Germinal center (tissue), 1 donor: ENCODE measurements around the gene QSOX2.
A peak's percentile ranks its signal among the peaks of the same experiment; 100 is the strongest.
"Not testable (repeated sequence)": the region's sequence is repeated elsewhere in the genome, so short reads cannot be mapped to it uniquely, and the experiment has no call there.

Source experiments
- DNase-seq: peaks from one replicate; pipeline ENCODE4 v3.0.0; 2012; ENCODE audit warnings: mixed read lengths, low spot score

Gene QSOX2

DNA sequence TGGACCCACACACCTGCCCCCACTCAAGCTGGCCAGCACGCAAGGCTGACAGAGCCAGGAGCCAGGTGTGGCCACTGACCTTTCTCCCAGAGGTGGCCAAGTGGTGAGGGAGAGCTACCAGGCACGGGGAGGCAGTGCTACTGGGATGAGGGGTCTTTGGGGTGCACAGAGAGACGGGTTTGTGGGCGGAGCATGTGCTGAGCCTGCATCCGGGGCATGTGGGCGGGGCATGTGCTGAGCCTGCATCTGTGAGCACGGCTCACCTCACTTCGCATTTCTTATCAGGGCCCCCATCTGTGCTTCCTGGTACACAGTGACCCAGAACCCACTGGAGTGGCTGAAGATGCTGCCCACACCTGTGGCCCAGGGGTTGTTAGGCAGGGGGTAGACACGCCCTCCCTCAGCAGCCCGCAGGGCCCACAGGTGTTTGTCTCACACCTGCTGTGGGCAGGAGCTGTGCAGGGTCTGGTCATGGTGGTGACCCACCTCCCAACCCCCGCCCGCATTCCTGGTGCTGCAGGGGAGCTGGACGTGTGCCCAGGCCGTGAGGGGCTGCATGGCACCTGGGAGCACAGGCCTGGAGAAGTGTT, 36.8 kb upstream of the QSOX2 start:
- DNase-seq = peak; percentile 79

DNA sequence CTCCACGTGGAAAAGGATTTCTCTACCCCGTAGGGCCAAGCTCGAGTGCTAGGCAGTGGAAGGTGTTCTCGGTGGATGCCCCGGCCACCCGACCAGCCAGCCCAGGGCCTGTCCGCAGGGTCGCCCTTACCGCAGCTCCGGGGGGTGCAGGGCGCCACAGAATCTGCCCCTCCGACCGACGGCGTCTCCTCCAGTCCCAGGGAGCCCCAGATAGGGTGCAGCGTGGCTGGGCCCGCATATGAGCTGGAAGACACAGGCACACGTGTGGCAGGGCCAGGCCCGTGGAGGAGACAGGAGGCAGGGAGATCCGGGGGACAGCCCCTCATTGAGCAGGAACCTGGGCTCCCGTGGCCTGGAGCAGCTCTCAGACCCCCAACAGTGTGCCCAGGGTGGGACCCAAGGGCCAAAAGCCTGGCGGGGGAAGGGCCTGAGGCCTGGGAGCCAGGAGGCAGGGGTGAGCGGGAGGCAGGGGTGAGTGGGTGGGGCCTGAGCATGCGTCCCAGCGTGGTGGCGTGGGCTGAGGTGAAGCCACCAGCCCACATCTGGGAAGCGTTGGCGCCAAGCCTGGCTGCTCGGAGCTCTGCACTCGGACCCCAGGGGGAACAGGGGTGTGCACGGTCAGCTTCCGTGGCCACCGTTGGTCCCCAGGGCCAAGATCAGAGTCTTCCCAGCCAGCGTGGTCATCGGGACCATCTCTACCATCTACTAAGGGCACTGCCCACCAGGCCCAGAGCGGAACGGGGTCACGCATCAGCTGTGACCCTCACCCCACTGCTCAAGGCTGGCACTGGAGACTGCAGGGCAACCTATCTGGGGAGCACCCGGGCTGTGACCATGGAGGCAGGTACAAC, 36.0 kb upstream of the QSOX2 start:
- no peak for DNase-seq

GRCh38 chr9:136280535-136281315, 35.1 kb upstream of the QSOX2 start:
- DNase-seq = no peak

DNA sequence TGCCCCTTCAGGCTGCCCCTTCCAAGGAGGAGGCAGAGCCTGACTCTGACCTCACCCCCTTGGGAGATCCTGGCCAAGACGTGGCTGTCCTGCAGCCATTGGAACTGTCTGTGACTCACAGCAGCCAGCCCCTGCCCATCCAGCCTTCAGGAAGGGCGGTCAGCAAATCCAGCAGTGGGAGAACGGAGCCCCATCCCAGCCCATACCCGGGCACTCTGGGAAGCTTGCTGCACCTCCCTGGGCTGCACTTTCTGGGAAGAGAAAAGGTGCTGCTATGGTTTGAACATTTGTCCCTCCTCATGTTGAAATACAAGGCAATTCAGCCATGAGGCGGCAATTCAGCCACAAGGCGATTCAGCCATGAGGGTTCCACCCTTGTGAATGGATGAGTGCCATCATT, 33.9 kb upstream of the QSOX2 start:
- DNase-seq = no peak

DNA sequence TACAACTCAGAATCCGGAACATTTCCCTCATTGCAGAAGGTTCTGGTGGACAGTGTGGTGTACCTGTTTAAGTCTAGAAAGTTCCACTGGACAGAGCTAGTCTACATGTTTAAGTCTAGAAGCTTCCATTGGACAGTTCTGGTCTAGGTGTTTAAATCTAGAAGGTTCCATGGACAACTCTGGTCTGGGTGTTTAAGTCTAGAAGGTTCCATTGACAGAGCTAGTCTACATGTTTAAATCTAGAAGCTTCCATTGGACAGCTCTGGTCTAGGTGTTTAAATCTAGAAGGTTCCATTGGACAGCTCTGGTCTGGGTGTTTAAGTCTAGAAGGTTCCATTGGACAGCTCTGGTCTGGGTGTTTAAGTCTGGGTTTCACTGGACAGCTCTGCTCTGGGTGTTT, 33.3 kb upstream of the QSOX2 start:
- DNase-seq = no peak

DNA sequence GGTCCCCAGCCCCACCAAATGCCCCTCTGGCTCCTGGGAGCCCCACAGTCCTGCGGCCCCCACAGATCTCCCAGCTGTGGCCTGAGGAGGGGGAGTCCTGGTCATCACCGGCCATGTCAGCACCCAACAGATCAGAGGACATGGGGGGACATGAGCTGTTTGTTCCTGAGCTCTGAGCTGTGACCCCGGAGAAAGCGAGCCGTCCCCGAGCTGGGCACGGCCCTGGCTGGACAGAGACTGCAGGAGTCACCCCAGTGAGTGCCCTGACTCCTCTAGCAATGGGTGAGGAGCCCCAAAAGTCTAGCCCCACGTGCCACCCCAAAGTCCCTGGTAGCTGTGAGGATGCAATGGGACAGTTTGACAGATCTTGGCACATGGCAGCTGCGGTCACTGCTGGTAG, 32.6 kb upstream of the QSOX2 start:
- no peak for DNase-seq

GRCh38 chr9:136277746-136278145, 32.1 kb upstream of the QSOX2 start:
- DNase-seq = no peak

DNA sequence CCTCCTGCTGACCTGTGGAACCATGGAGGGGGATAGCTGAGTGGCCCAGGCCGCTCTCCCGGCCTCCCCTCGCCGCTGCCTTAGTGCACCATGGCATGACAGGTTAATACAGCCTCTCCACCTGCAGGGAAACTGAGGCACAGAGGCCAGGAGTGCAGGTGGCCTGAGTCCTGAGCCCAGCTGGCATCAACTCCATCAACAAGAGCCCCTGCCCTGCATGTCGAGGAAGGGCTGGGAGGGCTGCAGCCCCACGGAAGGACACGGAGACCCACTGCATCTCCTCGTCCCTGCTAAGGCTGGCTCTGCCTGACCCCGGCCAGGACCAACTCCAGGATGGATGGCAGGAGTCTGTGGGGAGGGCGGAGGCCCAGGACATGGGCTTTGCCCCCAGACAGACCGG, 31.1 kb upstream of the QSOX2 start:
- DNase-seq = no peak

- DNase-seq = no peak
These were observed 30.2 kb upstream of the QSOX2 start for GRCh38 chr9:136275655-136276429.

GRCh38 chr9:136274786-136275654, 29.4 kb upstream of the QSOX2 start:
- DNase-seq = no peak

DNA sequence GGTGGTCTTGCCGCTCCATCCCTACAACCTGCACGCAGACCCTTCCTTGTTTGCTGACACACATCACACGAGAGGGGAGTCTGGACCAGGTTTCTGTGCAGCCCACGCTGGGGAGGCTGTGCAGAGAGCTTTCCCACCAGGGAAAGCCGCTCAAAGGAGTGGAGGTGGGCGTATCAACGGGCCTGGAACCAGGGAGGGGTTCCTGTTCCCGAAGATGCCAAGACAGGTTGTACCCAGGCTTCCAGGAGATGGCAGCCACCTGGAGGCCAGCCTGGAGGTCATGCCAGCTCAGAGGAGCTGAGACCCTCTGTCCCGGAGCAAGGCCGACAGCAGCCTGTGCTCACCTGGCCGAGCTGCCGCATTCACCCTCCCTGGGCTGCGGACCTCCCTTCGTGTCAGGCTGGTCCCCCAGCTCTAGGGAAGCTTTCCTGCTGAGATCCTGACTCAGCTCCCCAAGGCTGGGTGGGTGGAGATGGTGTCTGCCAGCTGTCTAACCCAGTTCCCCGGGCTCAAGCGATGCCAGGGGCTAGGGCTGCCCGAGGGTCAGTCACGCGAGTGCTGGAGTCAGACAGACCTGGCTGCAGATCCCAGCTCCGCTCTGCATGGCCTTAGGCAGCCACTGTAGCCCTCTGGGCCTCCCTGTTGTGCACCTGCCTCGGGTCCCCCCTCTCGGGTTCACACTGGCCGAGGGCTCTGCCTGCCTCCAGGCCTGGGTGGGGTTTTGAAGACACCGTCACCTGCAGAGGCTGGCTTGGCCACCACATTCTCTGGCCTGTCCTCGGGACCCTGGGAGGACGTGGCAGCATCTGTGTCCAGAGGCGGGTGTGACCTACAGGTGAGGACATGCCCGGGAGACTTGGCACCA, 28.5 kb upstream of the QSOX2 start:
- DNase-seq = no peak

GRCh38 chr9:136273244-136273865, 27.7 kb upstream of the QSOX2 start:
- DNase-seq = no peak

DNA sequence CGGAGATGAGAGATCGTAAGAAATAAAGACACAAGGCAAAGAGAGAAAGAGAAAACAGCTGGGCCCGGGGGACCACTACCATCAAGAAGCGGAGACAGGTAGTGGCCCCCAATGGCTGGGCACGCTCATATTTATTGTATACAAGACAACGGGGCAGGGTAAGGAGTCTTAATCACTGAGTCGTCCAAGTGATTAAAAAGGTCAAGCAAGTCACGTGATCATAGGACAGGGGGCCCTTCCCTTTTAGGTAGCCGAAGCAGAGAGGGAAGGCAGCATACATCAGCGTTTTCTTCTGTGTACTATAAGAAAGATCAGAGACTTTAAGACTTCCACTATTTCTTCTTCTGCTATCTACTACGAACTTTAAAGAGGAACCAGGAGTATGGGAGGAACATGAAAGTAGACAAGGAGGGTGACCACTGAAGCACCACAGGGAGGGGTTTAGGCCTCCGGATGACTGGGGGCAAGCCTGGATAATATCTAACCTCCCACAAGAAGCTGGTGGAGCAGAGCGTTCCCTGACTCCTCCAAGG, 24.6 kb upstream of the QSOX2 start:
- DNase-seq = no peak

DNA sequence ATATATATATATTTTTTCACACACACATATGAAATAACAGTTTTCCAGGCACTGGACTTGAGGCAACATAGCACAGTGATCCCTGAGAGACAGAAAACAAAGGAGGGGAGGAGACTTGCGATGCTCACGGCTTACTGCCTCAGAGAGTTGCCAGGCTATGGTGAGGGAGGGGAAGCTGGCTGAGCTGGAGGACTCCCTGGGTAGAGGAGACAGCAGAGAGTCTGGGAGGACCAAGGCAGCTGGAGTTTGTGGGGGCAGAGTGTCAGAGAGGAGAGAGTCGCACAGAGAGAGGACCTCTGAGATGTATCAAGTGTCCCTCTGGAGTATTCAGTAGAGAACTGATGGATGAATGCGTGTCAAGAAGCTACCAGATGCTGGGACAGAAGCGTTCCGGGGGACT, 23.1 kb upstream of the QSOX2 start:
- DNase-seq = no peak

GRCh38 chr9:136268318-136268717, 22.7 kb upstream of the QSOX2 start:
- no peak for DNase-seq

- peak; percentile 97 for DNase-seq
These were observed 21.9 kb upstream of the QSOX2 start for GRCh38 chr9:136267261-136268111.

GRCh38 chr9:136266641-136267040, 21.0 kb upstream of the QSOX2 start:
- not testable (repeated sequence) for DNase-seq

- DNase-seq = no peak
These were observed 20.1 kb upstream of the QSOX2 start for GRCh38 chr9:136265561-136266355.
